ENCODE results near the gene SPRED1.

DNA sequence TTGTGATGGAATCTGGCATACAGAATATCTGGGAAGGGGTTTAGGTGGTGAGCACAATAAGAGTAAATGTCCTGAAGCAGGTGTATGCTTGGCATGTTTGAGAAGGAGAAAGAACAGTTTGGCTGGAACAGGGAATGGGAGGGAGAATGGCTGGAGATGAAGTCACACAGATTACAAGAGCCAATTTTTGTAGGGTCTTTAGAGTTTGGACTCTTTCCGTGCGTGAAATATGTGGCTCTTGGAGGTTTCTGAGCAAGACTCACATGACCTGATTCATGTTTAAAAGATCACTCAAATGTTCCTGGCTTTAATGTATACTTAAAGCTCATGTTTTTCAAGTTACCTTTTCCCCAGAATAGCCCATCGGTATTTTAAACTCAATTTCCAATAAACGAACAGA is 32.8 kb downstream of the SPRED1 start:
- TF ChIP-seq CTCF (IDR thresholded peaks at IDR 0.05) = no peak
- no peak for TF ChIP-seq POLR2A (IDR thresholded peaks at IDR 0.05)
